ENCODE measurements around the gene FOXP1. TPM values are rescaled to one million over a fixed set of nuclear protein-coding genes. Genes with fewer than 3 reads are reported as not detected.

FOXP1 gene
- total and polyA plus RNA-seq, 2 of the 13 experiments (the other 11 are each of a cell fraction or from before 2014, with no cell fraction given) = 40.4 to 59.0 TPM

DNA sequence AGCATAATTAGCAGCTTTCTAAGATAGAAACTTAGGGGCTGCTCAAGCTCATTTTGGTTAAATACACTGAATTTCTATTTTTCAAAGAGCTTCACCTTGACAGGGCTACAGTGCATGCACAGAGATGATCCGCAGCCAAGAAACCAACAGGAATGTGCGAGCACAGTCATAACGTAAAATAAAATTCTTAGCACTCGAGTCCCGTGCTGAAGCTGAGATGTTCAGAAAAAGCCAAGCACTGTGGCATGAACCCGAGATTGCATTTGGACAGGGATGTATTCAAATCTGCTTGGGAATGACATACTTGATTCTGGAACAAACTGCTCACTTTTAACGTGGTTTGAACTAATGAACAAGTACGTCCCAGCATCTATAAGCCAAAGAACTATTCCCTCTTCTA, 340.3 kb downstream of the FOXP1 start:
- intact Hi-C loops (cut with micrococcal nuclease; ENCODE audit: unreplicated experiment) = no loop called here
- no peak for TF ChIP-seq ZNF768 (CRISPR knock-in tag; IDR thresholded peaks at IDR 0.05)
- TF ChIP-seq ZBTB38 (CRISPR knock-in tag; IDR thresholded peaks at IDR 0.05) = 0 out of 2 replicates have a peak, but pooled peaks have one; percentile 28
- whole genome bisulfite sequencing (ENCODE audit: low lambda C conversion rate) = 95% methylated on average over 8 of the region's 8 CpGs
- Histone ChIP-seq H3K9ac (ENCODE audit: insufficient read depth, low read depth, low read length) (no peak overlapping the region), H3K27ac (ENCODE audit: extremely low read length, insufficient read depth, low read length) (no peak overlapping the region), H3K9me3 (ENCODE audit: low read length) (no peaks in the 10 kb centered on the region), H3K4me2 (ENCODE audit: low read depth, low read length) (no peak overlapping the region), H3K36me3 (replicated peaks in 1 of 2; ENCODE audit: control insufficient read depth in 1 of 2, insufficient read depth in 2 of 2, low read length in 2 of 2) (no peaks in the 10 kb centered on the region), H4K20me1 (ENCODE audit: insufficient read depth, low read length) (no peaks in the 10 kb centered on the region), H3K4me1 (ENCODE audit: insufficient read depth, low read length) (peaks cover 64% of the 10 kb centered on the region), H3K79me2 (ENCODE audit: insufficient read depth, low read length) (peaks cover 14% of the 10 kb centered on the region), H3K4me3 (replicated peaks in 1 of 3; ENCODE audit: insufficient read depth in 1 of 3, low read depth in 2 of 3, low read length in 3 of 3) (no peak overlapping the region), H3K27me3 (ENCODE audit: control insufficient read depth in 1 of 2, insufficient read depth in 2 of 2, low read length in 2 of 2) (no peaks in the 10 kb centered on the region), H2AFZ (ENCODE audit: low read length) (no peak overlapping the region)
- ChIA-PET POLR2A (interaction anchor here (0.5 to 7.1 kb wide), 5 partner anchors 25 to 340 kb away, joined by 3 to 85 read pairs (median 3); partner anchors contain the start of gene FOXP1), CTCF (ENCODE audit: low intra/inter-chr PET ratio, low total read pairs) (no interaction called here)
- ATAC-seq = no peak
- BruUV-seq (replicated peaks) = no TSS peak
- DNase-seq (ENCODE audit: low spot score) = no peak
- in situ Hi-C loops (cut with HindIII; ENCODE audit: extremely low pct_ligation_motif_present, low pct_unique_long_range_greater_than_20kb) = no loop called here
- no peak for FAIRE-seq

DNA sequence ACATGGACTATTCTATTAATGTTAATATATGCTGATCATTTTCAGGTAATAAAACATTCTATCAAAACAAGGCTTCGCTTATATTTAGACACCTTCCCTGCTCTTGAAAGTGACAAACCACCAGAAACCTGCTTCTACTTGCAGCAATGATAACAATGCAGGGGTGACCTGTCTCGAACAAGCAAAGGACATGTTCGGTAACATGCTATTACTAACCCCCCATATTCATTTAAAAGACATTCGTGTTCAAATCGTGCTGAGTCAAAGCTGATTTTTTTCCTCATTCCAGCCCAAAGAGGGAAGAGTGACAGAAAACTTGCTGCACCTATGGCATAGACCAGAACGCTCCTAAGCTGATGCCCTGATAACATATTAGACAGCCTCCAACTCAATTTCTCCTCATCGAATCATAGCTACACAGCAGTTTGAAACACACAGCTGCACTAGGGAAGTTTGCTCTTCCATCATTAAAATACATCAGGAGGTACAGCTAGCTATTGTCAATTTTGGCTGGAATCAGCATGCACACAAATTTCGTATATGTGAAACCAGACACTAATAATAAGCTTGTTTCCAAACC, 341.5 kb downstream of the FOXP1 start:
- H3K79me2 ChIP-seq (ENCODE audit: insufficient read depth, low read length) = peaks cover 17% of the 10 kb centered on the region
- ATAC-seq (no peak), FAIRE-seq (peak; percentile 15), DNase-seq (ENCODE audit: low spot score) (no peak)
- H4K20me1 ChIP-seq (ENCODE audit: insufficient read depth, low read length) = no peaks in the 10 kb centered on the region
- intact Hi-C loops (cut with micrococcal nuclease; ENCODE audit: unreplicated experiment) (no loop called here), in situ Hi-C loops (cut with HindIII; ENCODE audit: extremely low pct_ligation_motif_present, low pct_unique_long_range_greater_than_20kb) (no loop called here)
- H3K4me1 ChIP-seq (ENCODE audit: insufficient read depth, low read length) = peaks cover 52% of the 10 kb centered on the region
- BruUV-seq (replicated peaks) = no TSS peak
- H3K36me3 ChIP-seq (replicated peaks in 1 of 2; ENCODE audit: control insufficient read depth in 1 of 2, insufficient read depth in 2 of 2, low read length in 2 of 2) = no peaks in the 10 kb centered on the region
- TF ChIP-seq NRL (CRISPR knock-in tag; IDR thresholded peaks at IDR 0.05; ENCODE audit: borderline replicate concordance) = no peak
- no peak for TF ChIP-seq ZNF781 (CRISPR knock-in tag; IDR thresholded peaks at IDR 0.05; ENCODE audit: borderline replicate concordance, not compliant biosample characterization)
- TF ChIP-seq, protein P1, sequence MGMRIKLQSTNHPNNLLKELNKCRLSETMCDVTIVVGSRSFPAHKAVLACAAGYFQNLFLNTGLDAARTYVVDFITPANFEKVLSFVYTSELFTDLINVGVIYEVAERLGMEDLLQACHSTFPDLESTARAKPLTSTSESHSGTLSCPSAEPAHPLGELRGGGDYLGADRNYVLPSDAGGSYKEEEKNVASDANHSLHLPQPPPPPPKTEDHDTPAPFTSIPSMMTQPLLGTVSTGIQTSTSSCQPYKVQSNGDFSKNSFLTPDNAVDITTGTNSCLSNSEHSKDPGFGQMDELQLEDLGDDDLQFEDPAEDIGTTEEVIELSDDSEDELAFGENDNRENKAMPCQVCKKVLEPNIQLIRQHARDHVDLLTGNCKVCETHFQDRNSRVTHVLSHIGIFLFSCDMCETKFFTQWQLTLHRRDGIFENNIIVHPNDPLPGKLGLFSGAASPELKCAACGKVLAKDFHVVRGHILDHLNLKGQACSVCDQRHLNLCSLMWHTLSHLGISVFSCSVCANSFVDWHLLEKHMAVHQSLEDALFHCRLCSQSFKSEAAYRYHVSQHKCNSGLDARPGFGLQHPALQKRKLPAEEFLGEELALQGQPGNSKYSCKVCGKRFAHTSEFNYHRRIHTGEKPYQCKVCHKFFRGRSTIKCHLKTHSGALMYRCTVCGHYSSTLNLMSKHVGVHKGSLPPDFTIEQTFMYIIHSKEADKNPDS (CRISPR knock-in tag; IDR thresholded peaks at IDR 0.05) = no peak
- TF ChIP-seq GABPA (IDR thresholded peaks at IDR 0.05; ENCODE audit: low read depth, low read length) = no peak
- no peak for TF ChIP-seq GABPA (CRISPR knock-in tag; IDR thresholded peaks at IDR 0.05; ENCODE audit: low read depth)
- no peak for TF ChIP-seq PHF20 (CRISPR knock-in tag; IDR thresholded peaks at IDR 0.05)
- TF ChIP-seq ZNF749 (CRISPR knock-in tag; IDR thresholded peaks at IDR 0.05; ENCODE audit: borderline replicate concordance) = no peak
- H3K9ac ChIP-seq (ENCODE audit: insufficient read depth, low read depth, low read length) = no peak overlapping the region
- H3K4me2 ChIP-seq (ENCODE audit: low read depth, low read length) = no peak overlapping the region
- no peak overlapping the region for H3K4me3 ChIP-seq (replicated peaks in 1 of 3; ENCODE audit: insufficient read depth in 1 of 3, low read depth in 2 of 3, low read length in 3 of 3)
- H2AFZ ChIP-seq (ENCODE audit: low read length) = no peak overlapping the region
- WGBS (ENCODE audit: low lambda C conversion rate) = 97% methylated on average over 8 of the region's 8 CpGs
- ChIA-PET CTCF (ENCODE audit: low intra/inter-chr PET ratio, low total read pairs) (no interaction called here), POLR2A (interaction anchor here (0.9 to 1.0 kb wide), 2 partner anchors 33 to 63 kb away, joined by 3 to 5 read pairs; no protein-coding TSS in a partner anchor)
- H3K27ac ChIP-seq (ENCODE audit: extremely low read length, insufficient read depth, low read length) = no peak overlapping the region
- H3K27me3 ChIP-seq (ENCODE audit: control insufficient read depth in 1 of 2, insufficient read depth in 2 of 2, low read length in 2 of 2) = no peaks in the 10 kb centered on the region
- H3K9me3 ChIP-seq (ENCODE audit: low read length) = no peaks in the 10 kb centered on the region
